ENCODE results near the gene FRY.

DNA sequence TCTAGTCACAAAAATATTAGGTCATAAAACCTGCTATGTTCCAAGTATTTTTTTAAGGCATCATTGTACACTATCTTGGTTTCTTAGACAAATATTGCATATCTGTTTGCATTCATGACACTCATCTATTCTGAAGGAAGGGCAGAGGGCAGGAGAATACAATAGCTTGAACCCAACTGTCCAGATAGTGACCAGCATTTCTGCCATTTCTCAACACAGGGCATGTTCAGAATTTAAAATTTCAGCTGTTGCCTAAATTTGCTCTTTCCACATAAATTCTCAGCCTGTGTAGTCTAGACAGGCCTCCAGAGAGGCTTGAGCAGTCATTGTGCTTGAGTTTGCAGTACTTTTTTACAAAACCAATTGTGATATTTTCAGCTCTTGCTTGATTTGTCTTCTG, 164.1 kb downstream of the FRY start:
- no peak for TF ChIP-seq POLR2A (IDR thresholded peaks at IDR 0.05)
- TF ChIP-seq, protein P1, sequence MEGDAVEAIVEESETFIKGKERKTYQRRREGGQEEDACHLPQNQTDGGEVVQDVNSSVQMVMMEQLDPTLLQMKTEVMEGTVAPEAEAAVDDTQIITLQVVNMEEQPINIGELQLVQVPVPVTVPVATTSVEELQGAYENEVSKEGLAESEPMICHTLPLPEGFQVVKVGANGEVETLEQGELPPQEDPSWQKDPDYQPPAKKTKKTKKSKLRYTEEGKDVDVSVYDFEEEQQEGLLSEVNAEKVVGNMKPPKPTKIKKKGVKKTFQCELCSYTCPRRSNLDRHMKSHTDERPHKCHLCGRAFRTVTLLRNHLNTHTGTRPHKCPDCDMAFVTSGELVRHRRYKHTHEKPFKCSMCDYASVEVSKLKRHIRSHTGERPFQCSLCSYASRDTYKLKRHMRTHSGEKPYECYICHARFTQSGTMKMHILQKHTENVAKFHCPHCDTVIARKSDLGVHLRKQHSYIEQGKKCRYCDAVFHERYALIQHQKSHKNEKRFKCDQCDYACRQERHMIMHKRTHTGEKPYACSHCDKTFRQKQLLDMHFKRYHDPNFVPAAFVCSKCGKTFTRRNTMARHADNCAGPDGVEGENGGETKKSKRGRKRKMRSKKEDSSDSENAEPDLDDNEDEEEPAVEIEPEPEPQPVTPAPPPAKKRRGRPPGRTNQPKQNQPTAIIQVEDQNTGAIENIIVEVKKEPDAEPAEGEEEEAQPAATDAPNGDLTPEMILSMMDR (IDR thresholded peaks at IDR 0.05), result no peak
